MCF 10A (cell line): Measurements from ENCODE around the gene TRIM33. TPM values are rescaled to one million over a fixed set of nuclear protein-coding genes. Genes with fewer than 3 reads are reported as not detected.

Experiments used
- BruUV-seq: library from RNA; stranded (reverse); fragments of 400-500 nt; replicated peaks from 2 replicates; lab custom pipeline; 2021; lab: Mats Ljungman, UMichigan
- CTCF ChIA-PET: fragments of 300-600 bp; sonication (Branson Sonifier 250); formaldehyde crosslinking; extraction: SDS; loops from one replicate; lab custom pipeline; 2021; ENCODE audit warnings: antibody characterized with exemption, inconsistent platforms; lab: Yijun Ruan, JAX
- POLR2A ChIA-PET: fragments of 300-600, 350-650 bp; sonication (Branson Sonifier 250); formaldehyde crosslinking; extraction: SDS; loops from one replicate; lab custom pipeline; 2020; ENCODE audit warnings: antibody characterized with exemption, inconsistent platforms; lab: Yijun Ruan, JAX
- DNase-seq: peaks from one replicate; pipeline ENCODE4 v3.0.0-alpha.2; 2018; ENCODE audit not compliant: unreplicated experiment
- H3K27ac Mint-ChIP-seq: one replicate; pipeline ENCODE4 v1.8.0; 2022; ENCODE audit warnings: mild to moderate bottlenecking, low read depth, mixed read lengths; ENCODE audit not compliant: unreplicated experiment
- H3K27me3 Mint-ChIP-seq: one replicate; pipeline ENCODE4 v1.8.0; 2022; ENCODE audit warnings: mixed read lengths; ENCODE audit not compliant: insufficient read depth, unreplicated experiment
- H3K36me3 Mint-ChIP-seq: one replicate; pipeline ENCODE4 v1.8.0; 2022; ENCODE audit warnings: mild to moderate bottlenecking, moderate library complexity, mixed read lengths; ENCODE audit not compliant: insufficient read depth, unreplicated experiment
- H3K4me1 Mint-ChIP-seq: one replicate; pipeline ENCODE4 v1.8.0; 2022; ENCODE audit warnings: mixed read lengths; ENCODE audit not compliant: insufficient read depth, unreplicated experiment
- H3K4me3 Mint-ChIP-seq: one replicate; pipeline ENCODE4 v1.8.0; 2022; ENCODE audit warnings: mild to moderate bottlenecking, moderate library complexity, mixed read lengths; ENCODE audit not compliant: unreplicated experiment
- H3K9me3 Mint-ChIP-seq: one replicate; pipeline ENCODE4 v1.8.0; 2022; ENCODE audit warnings: mixed read lengths; ENCODE audit not compliant: unreplicated experiment
- intact Hi-C: fragments of 100-400 bp; cut with micrococcal nuclease; formaldehyde crosslinking; loops from 2 replicates; pipeline ENCODE4 v1.14.1; 2022
- total RNA-seq: library from RNA; stranded (reverse); gene quantifications from 2 replicates; pipeline ENCODE4 v1.2.3, GENCODE V29; 2022
- TF ChIP-seq, protein P1 (sequence below): fragments of 200-600 bp; IDR thresholded peaks from one replicate; pipeline ENCODE4 v1.8.0; 2022; ENCODE audit warnings: antibody characterized with exemption, mild to moderate bottlenecking; ENCODE audit not compliant: unreplicated experiment

The TRIM33 gene
- total RNA-seq, 1 experiment from 2014 or later: 33.2 TPM

DNA sequence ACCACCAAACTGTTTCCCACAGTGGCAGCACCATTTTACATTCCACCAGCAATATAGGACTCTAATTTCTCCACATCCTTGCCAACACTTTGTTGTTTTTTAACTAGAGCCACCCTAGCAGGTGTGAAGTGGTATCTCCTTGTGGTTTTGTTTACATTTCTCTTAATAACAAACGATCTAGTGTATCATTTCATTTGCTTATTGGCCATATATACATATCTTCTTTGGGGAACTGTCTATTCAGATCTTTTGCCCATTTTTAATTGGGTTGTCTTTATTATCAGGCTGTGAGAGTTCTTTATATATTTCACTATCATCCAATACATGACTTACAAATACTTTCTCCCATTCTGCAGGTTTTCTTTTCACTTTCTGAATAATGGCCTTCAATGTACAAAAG lies 18.0 kb downstream of the TRIM33 start:
- Mint-ChIP-seq H3K27ac (no peak overlapping the region), H3K36me3 (peaks cover 8% of the 10 kb centered on the region)
- CTCF ChIA-PET: no interaction called here

DNA sequence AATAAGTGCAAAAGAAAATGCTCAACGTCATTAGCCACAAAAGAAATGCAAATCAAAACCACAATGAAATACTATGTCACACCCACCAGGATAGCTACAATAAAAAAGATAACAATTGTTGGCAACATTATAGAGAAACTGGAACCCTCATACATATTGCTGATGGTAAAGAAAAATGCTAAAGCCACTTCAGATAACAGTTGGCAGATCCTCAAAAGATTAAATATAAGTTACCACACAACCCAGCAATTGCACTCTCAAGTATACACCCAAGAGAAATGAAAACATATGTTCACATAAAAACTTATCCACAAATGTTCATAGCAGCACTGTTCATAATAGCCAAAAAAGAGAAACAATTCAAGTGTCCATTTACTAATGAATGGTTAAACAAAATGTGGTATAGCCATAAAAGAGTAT lies 20.7 kb downstream of the TRIM33 start:
- H3K9me3 Mint-ChIP-seq: peaks cover 8% of the 10 kb centered on the region
- no peaks in the 10 kb centered on the region for H3K27me3 Mint-ChIP-seq
- BruUV-seq: no TSS peak
- CTCF ChIA-PET: no interaction called here
- no peak for DNase-seq
- H3K27ac Mint-ChIP-seq: no peak overlapping the region
- peaks cover 17% of the 10 kb centered on the region for H3K4me1 Mint-ChIP-seq
- no peak overlapping the region for H3K4me3 Mint-ChIP-seq
- TF ChIP-seq, protein P1, sequence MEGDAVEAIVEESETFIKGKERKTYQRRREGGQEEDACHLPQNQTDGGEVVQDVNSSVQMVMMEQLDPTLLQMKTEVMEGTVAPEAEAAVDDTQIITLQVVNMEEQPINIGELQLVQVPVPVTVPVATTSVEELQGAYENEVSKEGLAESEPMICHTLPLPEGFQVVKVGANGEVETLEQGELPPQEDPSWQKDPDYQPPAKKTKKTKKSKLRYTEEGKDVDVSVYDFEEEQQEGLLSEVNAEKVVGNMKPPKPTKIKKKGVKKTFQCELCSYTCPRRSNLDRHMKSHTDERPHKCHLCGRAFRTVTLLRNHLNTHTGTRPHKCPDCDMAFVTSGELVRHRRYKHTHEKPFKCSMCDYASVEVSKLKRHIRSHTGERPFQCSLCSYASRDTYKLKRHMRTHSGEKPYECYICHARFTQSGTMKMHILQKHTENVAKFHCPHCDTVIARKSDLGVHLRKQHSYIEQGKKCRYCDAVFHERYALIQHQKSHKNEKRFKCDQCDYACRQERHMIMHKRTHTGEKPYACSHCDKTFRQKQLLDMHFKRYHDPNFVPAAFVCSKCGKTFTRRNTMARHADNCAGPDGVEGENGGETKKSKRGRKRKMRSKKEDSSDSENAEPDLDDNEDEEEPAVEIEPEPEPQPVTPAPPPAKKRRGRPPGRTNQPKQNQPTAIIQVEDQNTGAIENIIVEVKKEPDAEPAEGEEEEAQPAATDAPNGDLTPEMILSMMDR: no peak
- intact Hi-C loops: no loop called here
- POLR2A ChIA-PET: no interaction called here
- peaks cover 8% of the 10 kb centered on the region for H3K36me3 Mint-ChIP-seq

More for the DNA sequence above, 18.0 kb downstream of the TRIM33 start:
- TF ChIP-seq, protein P1: no peak
- peaks cover 8% of the 10 kb centered on the region for H3K9me3 Mint-ChIP-seq
- no peak overlapping the region for H3K4me3 Mint-ChIP-seq
- DNase-seq: no peak
- H3K4me1 Mint-ChIP-seq: peaks cover 14% of the 10 kb centered on the region
- no peaks in the 10 kb centered on the region for H3K27me3 Mint-ChIP-seq
- no TSS peak for BruUV-seq
- intact Hi-C loops: no loop called here
- POLR2A ChIA-PET: no interaction called here

DNA sequence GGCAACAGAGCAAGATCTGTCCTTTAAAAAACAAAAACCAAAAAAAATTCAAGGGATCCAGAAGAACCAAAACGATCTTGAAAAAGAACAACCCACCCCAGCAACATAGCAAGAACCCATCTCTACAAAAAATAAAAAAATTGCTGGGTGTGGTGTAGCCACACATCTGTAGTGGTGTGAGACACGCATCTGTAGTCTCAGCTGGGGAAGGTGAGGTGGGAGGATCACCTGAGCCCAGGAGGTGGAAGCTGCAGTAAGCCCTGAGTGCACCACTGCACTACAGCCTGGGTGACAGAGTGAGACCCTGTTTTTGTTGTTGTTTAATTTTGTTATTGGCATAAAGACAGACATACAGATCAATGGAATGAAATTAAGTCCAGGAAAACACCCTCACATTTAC lies 22.3 kb downstream of the TRIM33 start:
- no peak overlapping the region for H3K4me3 Mint-ChIP-seq
- H3K4me1 Mint-ChIP-seq: peaks cover 17% of the 10 kb centered on the region
- CTCF ChIA-PET: interaction anchor here (0.6 to 1.2 kb wide), 3 partner anchors 8 to 11 kb away, joined by 3 to 5 read pairs (median 3); no protein-coding TSS in a partner anchor
- POLR2A ChIA-PET: interaction anchor here (0.6 kb wide), 1 partner anchor 10 kb away, joined by 4 read pairs; no protein-coding TSS in a partner anchor
- peaks cover 8% of the 10 kb centered on the region for H3K36me3 Mint-ChIP-seq
- intact Hi-C loops: no loop called here
- TF ChIP-seq, protein P1: no peak
- DNase-seq: no peak
- H3K27me3 Mint-ChIP-seq: no peaks in the 10 kb centered on the region
- H3K9me3 Mint-ChIP-seq: peaks cover 8% of the 10 kb centered on the region
- BruUV-seq: no TSS peak
- H3K27ac Mint-ChIP-seq: no peak overlapping the region

DNA sequence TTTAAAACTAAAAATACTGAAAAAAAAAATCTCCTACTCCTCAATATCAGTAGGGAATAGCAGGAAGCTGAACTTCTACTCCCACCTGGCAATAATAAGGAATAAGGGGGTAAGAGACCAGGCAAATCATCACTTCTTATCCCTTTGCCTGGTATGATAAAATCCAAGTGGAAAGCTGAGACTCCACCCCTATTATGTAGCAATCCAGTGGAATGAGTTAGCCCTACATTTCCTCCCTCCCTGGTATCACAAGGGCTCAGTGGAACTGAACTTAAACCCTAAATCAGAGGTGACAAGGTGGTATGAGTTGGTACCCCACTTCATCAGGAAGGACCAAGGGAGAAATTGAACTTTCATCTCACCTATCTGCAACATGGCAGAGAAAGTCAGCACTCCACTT lies 25.7 kb downstream of the TRIM33 start:
- H3K4me3 Mint-ChIP-seq: no peak overlapping the region
- H3K27ac Mint-ChIP-seq: no peak overlapping the region
- no TSS peak for BruUV-seq
- ChIA-PET CTCF (no interaction called here), POLR2A (interaction anchor here (0.6 kb wide), 1 partner anchor 95 kb away, joined by 5 read pairs; no protein-coding TSS in a partner anchor)
- peaks cover 25% of the 10 kb centered on the region for H3K4me1 Mint-ChIP-seq
- DNase-seq: peak; percentile 9
- intact Hi-C loops: no loop called here
- peaks cover 8% of the 10 kb centered on the region for H3K36me3 Mint-ChIP-seq
- peaks cover 7% of the 10 kb centered on the region for H3K9me3 Mint-ChIP-seq
- no peaks in the 10 kb centered on the region for H3K27me3 Mint-ChIP-seq
- TF ChIP-seq, protein P1: no peak
